Urinary bladder (tissue), 4 donors: ENCODE measurements around the gene SERINC2. TPM values are rescaled to one million over a fixed set of nuclear protein-coding genes. Genes with fewer than 3 reads are reported as not detected.
A peak's percentile ranks its signal among the peaks of the same experiment; 100 is the strongest.

Experiments used
- DNase-seq: peaks from one replicate; pipeline ENCODE4 v3.0.0-alpha.2; 2015; ENCODE audit errors: extremely low spot score
- H3K27ac ChIP-seq: one replicate; pipeline ENCODE4 v1.5.1; 2013; ENCODE audit warnings: low read depth, mild to moderate bottlenecking, moderate library complexity
- H3K36me3 ChIP-seq: one replicate; pipeline ENCODE4 v1.6.1; 2013; ENCODE audit warnings: mild to moderate bottlenecking, moderate library complexity; ENCODE audit not compliant: insufficient read depth
- H3K4me1 ChIP-seq: one replicate; pipeline ENCODE4 v1.6.1; 2013; ENCODE audit warnings: mild to moderate bottlenecking, moderate library complexity; ENCODE audit not compliant: insufficient read depth
- H3K4me3 ChIP-seq: one replicate; pipeline ENCODE4 v1.5.1; 2013; ENCODE audit warnings: low read depth, low read length
- WGBS: extraction: QIAGEN DNeasy Blood & Tissue Kit; methylation state at CpG from one replicate; pipeline ENCODE4 v1.1.7; 2013; 5-methylcytosine and 5-hydroxymethylcytosine counted together
- polyA plus RNA-seq: library from polyadenylated mRNA; stranded (reverse); fragments of 200-250 nt; gene quantifications from one replicate; pipeline ENCODE4 v1.2.3, GENCODE V29; 2013
- total RNA-seq: library from RNA; depleted of rRNA; stranded (reverse); fragments of >200 nt; gene quantifications from one replicate; pipeline ENCODE4 v1.2.3, GENCODE V29; 2014
- donor health status: healthy with polysubstance abuse.
- donor health status: healthy.

The SERINC2 gene
- total and polyA plus RNA-seq, 2 donors: 8.9 to 43.3 TPM

GRCh38 chr1:31483012-31483946 lies 70.3 kb downstream of the SERINC2 start:
- peak; percentile 14 for DNase-seq
- no peaks in the 10 kb centered on the region for H3K4me1 ChIP-seq
- 62% methylated on average over 13 of the region's 13 CpGs for WGBS
- H3K36me3 ChIP-seq: no peaks in the 10 kb centered on the region
- no peak overlapping the region for H3K4me3 ChIP-seq
- no peak overlapping the region for H3K27ac ChIP-seq

Other genes starting within 250 kb of the SERINC2 start
- gene NKAIN1, start 173.3 kb upstream of the SERINC2 start, total RNA-seq: 1.1 TPM
- 0.23 TPM for gene NKAIN1, start 173.3 kb upstream of the SERINC2 start, polyA plus RNA-seq
- 88.4 TPM for gene SNRNP40, start 116.4 kb upstream of the SERINC2 start, total RNA-seq
- 28.7 TPM for gene SNRNP40, start 116.4 kb upstream of the SERINC2 start, polyA plus RNA-seq
- 19.2 TPM for gene ZCCHC17, start 116.2 kb upstream of the SERINC2 start, total RNA-seq
- gene ZCCHC17, start 116.2 kb upstream of the SERINC2 start, polyA plus RNA-seq: 40.3 TPM
- gene FABP3, start 40.1 kb upstream of the SERINC2 start, total RNA-seq: 42.1 TPM
- gene FABP3, start 40.1 kb upstream of the SERINC2 start, polyA plus RNA-seq: 12.6 TPM
- 94.1 TPM for gene TINAGL1, start 163.3 kb downstream of the SERINC2 start, total RNA-seq
- gene TINAGL1, start 163.3 kb downstream of the SERINC2 start, polyA plus RNA-seq: 155 TPM
- gene HCRTR1, start 204.5 kb downstream of the SERINC2 start, total RNA-seq: 0.21 TPM
- 0.09 TPM for gene HCRTR1, start 204.5 kb downstream of the SERINC2 start, polyA plus RNA-seq
- 39.2 TPM for gene PEF1, start 231.7 kb downstream of the SERINC2 start, total RNA-seq
- 90.4 TPM for gene PEF1, start 231.7 kb downstream of the SERINC2 start, polyA plus RNA-seq